Effector CD8-positive, alpha-beta T cell (primary cell): ENCODE measurements around the gene FRMD4A.

Source experiments
- DNase-seq: peaks from one replicate; lab custom pipeline; 2025; lab: John Stamatoyannopoulos, UW

FRMD4A gene

DNA sequence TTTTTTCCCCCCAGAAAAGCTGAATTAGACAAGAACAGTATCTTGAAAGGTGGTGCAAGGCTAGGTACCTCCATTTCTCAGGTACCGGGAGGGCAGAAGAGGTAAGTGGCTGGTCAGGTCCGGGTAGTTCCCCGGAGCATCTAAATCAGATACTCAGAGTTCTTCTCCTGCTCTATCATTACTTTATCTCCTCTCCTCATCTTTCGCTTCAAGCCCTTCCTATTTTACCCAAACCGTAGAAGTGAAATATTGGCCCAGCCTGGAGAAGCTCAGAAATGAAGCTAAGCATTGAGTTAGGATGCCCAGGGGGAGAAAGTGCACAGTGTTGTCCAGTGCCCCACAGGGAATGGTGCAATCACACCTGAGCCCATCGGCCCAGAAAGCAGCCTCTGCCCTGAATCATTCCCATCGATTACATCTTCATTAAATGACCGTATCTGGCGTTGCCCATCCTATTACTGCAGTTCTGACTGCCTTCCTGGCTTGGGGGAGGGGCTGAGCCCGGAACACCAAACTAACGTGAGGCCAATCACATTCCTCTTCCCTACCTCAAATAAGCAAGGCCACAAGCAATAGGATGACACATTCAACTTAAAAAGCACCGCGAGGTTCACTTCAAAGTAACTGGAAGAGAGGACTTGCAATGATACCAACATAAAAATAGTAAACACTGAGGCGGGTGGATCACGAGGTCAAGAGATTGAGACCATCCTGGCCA lies 627.5 kb downstream of the FRMD4A start:
- no peak for DNase-seq

DNA sequence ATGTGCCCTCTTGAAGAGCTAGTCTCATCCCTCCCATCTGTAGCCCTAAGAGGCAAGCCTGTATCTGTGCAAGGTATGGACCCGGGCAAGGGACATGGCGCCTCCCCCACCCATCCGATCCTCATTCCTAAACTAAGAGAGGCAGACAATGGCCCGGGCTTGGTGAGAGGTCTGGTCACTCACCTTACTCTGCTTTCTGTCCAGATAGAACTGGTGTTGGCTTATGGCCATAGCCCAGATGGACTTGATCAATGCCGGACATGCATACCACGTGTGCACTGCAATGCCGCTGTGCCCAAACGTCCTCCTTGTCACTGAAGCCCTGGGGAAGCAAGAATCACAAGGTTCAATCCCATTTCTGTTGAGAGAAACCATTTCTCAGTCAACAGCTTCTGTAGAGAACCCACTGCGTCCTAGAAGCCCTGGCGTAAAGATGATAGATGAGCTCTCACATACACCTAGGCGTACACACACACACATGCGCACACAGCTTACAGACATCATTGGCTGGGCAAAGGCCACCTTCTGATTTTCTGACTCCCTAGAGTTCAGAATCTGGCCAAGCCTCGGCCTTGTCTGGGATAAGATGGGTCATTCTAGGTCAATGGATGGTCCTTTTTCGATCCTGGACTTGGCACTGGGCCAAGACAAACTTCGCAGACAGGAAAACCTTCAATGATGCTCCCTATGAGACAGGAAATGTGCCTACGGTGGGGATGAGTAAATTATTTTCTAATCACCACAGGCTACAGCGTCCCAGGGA lies 629.4 kb downstream of the FRMD4A start:
- no peak for DNase-seq

- DNase-seq: no peak
Observed at GRCh38 chr10:13700473-13701144, 630.1 kb downstream of the FRMD4A start.

- DNase-seq: no peak
Observed at GRCh38 chr10:13699216-13699615, 631.5 kb downstream of the FRMD4A start.

- DNase-seq: no peak
Observed at GRCh38 chr10:13698217-13698616, 632.5 kb downstream of the FRMD4A start.

DNA sequence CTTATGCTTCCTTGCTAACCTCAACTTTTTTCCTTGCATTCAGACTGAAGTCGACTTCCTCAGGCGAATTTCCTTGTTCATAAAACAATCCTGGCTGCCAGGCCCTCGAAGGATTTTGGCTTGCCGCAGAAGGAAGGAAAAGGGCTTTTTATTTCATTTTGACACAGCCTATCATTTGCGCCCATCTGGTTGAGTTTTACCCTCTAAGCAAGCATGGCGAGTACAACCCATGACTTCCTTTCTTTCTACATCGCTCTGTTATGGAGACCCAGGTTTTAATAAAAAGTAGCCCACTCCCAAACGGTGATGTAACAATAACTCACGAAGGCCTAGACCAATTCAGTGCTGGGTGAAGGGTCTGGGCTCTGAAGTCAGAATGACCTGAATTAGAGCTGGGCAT lies 634.7 kb downstream of the FRMD4A start:
- no peak for DNase-seq

DNA sequence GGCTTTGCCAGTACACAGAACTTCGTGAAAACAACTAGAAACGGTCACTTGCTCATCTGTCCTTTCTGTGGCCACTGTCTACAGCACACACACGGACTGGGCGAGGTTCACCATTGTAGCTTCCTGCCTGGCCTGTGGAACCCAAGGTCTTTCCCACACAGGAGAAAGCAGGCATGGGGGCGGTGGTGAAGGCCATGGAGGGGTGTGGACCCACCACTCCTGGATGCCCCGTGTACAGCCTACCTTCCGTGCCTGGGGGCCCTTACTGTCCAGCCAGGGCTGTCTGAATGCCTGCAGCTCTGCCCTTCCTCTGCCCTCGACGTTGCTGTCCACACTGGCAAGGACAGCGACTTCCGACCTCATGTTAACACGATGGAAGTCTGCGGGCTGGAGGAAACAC lies 635.1 kb downstream of the FRMD4A start:
- no peak for DNase-seq

GRCh38 chr10:13693783-13694700 lies 636.7 kb downstream of the FRMD4A start:
- no peak for DNase-seq

- no peak for DNase-seq
Observed at GRCh38 chr10:13690281-13690825, 640.4 kb downstream of the FRMD4A start.

DNA sequence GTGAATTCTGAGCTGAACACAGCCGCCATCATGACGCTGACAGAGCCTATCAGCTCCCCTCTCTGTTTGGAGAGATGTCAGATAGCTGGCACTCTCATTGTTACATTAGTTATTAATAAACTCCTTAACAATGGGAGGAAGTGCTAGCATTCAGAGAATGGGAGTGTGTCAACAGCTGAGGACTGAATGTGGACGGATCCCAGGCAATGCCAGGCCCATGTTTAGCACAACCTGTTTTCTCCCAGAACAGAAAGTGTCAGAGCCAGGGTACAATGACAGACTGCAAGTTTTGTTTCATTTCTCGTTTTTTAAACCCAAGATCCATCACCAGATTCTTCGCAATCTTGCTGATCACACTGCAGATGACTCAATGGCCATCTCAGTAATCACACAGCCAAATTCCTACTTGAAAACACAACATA lies 644.4 kb downstream of the FRMD4A start:
- DNase-seq: no peak

GRCh38 chr10:13685885-13686284 lies 644.8 kb downstream of the FRMD4A start:
- DNase-seq: no peak

DNA sequence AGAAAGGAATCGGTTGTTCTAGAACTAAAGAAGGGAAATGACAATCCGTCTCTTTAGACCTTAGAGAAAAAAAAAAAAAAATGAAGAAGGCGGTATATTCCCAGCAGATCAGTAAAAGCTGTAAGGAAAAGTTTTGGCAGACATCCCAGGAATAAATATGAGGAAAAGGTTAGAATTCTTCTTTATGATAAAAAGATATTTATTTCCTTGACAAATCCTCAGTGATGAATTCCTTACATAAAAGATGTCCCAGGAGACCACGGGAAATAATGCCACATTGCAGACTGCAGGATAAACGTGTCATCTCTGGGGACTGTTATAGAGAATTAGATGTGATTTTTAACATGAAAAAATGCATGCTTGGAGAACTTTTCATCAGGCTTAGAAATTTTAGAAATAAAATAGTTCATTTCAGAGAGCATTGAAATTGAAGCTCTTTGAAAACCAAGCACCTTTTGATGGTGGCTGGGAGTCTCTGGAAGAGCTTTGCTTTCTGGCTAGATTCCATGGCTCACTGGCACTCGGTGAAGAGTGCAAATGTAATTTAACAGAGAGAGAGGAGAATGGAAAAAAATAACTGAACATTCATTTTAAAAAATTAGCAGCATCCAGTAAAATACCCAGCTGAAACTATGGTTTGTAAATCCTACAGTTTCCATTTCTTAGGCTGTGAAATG lies 645.8 kb downstream of the FRMD4A start:
- DNase-seq: no peak

- no peak for DNase-seq
Observed at GRCh38 chr10:13684252-13684791, 646.4 kb downstream of the FRMD4A start.

GRCh38 chr10:13683017-13683416 lies 647.7 kb downstream of the FRMD4A start:
- no peak for DNase-seq

DNA sequence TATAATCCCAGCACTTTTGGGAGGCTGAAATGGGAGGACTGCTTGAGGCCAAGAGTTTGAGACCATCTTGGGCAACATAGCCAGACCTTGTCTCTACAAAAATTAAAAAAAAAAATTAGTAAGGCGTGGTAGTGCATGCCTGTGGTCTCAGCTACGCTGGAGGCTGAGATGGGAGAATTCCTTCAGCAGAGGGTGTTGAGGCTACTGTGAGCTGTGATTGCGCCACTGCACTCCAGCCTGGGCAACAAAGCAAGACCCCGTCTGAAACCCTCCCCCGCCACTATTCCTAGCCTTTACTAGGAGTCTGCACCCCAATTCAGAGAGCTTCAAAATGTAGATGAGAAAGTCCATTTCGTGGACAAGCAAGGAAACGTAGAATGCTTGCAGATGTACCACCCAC lies 648.8 kb downstream of the FRMD4A start:
- DNase-seq: no peak

- DNase-seq: no peak
Observed at GRCh38 chr10:13681528-13681927, 649.2 kb downstream of the FRMD4A start.

GRCh38 chr10:13681095-13681494 lies 649.6 kb downstream of the FRMD4A start:
- DNase-seq: no peak

DNA sequence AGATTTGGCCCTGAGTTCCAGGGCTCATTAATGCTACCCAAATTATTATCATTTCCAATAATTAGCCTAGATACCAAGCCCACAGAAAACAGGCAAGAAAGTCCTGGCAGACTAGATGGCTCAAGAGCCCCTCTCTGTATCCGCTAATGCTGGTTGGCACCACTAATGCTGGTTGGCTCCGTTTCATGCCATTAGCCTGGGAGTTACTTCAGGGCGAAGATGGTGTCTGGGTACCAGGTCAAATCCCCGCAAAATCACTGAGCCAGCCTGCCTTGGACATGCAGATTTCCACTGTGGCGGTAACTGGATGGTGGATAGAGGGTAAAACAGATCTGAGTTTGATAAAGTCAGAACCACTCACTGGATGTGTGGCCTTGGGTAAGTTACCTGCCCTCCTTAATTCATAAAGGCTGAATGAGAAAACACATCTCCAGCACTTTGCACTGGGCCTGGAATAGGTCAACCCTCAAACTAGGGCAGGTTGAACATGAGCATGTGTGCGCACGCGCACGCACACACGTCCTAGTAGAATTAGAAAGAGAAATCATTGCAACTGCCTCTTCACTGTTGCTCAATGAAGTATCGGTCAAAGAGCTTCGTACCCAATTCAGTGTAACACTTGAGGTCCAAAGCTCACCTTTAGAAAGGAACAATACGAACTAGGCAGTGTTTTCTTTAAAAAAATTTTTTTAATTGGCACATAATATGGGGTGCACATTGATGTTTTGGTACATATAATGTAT lies 652.5 kb downstream of the FRMD4A start:
- no peak for DNase-seq

DNA sequence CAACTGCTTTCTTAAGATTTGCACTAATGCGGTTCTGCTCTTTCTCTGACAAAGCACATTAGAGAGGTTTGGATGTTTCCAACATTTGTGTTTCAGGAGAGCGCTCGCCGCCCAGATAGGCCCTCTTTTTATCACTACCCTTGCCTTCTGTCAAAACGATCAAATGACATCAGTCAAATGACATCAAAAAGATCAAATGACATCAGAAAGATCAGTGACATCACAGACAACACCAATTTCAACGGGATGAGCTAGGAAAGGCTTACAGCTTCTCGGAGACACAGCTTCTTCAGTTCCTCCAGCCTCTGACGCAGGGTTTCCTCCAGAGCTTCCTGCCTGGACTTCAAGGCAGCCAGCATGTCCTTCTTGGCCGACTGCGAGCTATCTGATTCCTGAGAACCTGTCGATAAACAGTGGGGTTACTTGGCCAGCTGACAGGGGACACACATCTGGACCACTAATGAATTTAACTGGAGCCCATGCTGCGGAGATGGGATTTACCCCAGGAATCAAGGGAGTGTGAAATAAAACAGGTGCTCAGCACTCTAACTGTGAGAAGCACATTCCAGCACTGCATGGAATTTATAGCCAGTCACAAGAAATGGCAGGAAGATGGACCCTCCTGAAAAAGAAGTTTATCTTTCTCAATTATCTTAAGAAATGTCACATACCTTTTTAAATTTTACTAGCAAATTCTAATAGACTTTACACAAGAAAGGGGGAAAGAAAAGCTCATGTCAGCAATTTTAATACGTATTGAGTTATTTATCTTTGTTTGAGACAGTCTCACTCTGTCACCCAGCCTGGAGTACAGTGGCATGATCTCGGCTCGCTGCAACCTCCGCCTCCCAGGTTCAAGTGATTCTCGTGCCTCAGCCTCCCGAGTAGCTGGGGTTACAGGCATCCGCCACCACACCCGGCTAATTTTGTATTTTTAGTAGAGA lies 655.8 kb downstream of the FRMD4A start:
- no peak for DNase-seq
